ENCODE data around the gene PDE3A. TPM values are rescaled to one million over a fixed set of nuclear protein-coding genes. Genes with fewer than 3 reads are reported as not detected.
"Not testable (repeated sequence)": the region's sequence is repeated elsewhere in the genome, so short reads cannot be mapped to it uniquely, and the experiment has no call there.

Gene PDE3A
- total RNA-seq, 2 donors from 2014 or later: not detected

GRCh38 chr12:20604408-20605067 lies 236.2 kb downstream of the PDE3A start:
- H3K27me3 Mint-ChIP-seq (ENCODE audit: low read depth): no peaks in the 10 kb centered on the region
- H3K27ac Mint-ChIP-seq: no peak overlapping the region
- H3K4me1 Mint-ChIP-seq (ENCODE audit: low read depth): no peaks in the 10 kb centered on the region
- DNase-seq: no peak
- H3K4me3 Mint-ChIP-seq: no peak overlapping the region
- no peaks in the 10 kb centered on the region for H3K9me3 Mint-ChIP-seq
- H3K36me3 Mint-ChIP-seq (ENCODE audit: insufficient read depth in 2 of 2): no peaks in the 10 kb centered on the region
- no peak for ATAC-seq (replicated peaks in 1 of 2)

DNA sequence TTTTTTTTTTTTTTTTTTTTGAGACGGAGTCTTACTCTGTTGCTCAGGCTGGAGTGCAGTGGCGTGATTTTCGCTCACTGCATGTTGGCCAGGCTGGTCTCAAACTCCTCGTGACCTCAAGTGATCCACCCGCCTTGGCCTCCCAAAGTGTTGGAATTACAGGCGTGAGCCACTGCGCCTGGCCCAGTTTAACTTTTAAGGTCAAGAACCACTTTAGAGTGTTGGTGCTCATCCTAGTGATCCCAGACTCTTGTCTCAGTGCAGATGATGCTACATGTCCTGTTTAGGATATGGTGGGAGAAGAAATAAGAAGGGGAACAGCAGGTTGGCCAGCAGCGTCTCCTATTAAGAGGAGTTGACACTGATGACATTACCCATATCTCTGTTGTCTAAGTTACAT lies 246.7 kb downstream of the PDE3A start:
- ATAC-seq (replicated peaks in 1 of 2); H3K27me3 Mint-ChIP-seq (ENCODE audit: low read depth); H3K4me3 Mint-ChIP-seq; H3K9me3 Mint-ChIP-seq; H3K36me3 Mint-ChIP-seq (ENCODE audit: insufficient read depth in 2 of 2); H3K4me1 Mint-ChIP-seq (ENCODE audit: low read depth); H3K27ac Mint-ChIP-seq; DNase-seq: not testable (repeated sequence)

GRCh38 chr12:20616093-20616492 lies 247.8 kb downstream of the PDE3A start:
- H3K27me3 Mint-ChIP-seq (ENCODE audit: low read depth): no peaks in the 10 kb centered on the region
- no peaks in the 10 kb centered on the region for H3K4me1 Mint-ChIP-seq (ENCODE audit: low read depth)
- DNase-seq (no peak), ATAC-seq (replicated peaks in 1 of 2) (no peak)
- H3K4me3 Mint-ChIP-seq: no peak overlapping the region
- no peaks in the 10 kb centered on the region for H3K36me3 Mint-ChIP-seq (ENCODE audit: insufficient read depth in 2 of 2)
- no peaks in the 10 kb centered on the region for H3K9me3 Mint-ChIP-seq
- H3K27ac Mint-ChIP-seq: no peak overlapping the region

DNA sequence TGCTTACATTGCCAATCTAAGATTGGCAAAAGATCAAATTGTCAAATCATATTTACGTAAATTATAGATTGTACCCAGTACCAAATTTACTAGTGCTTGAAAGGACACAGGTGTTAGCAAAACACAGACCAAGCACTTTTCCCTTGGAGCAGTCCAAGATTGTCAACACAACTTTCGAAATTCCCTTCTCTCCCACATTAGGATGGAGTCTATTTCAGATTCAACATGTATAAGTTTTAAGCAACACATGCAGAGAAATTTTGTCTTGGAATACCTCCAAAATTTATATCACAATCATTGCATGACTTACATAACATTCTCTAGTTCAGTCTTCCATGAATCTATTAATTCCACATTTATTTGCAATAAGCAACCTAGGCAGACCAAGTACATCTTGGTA lies 251.9 kb downstream of the PDE3A start:
- Mint-ChIP-seq H3K27me3 (ENCODE audit: low read depth) (no peaks in the 10 kb centered on the region), H3K36me3 (ENCODE audit: insufficient read depth in 2 of 2) (no peaks in the 10 kb centered on the region), H3K27ac (no peak overlapping the region), H3K4me1 (ENCODE audit: low read depth) (no peaks in the 10 kb centered on the region), H3K9me3 (no peaks in the 10 kb centered on the region), H3K4me3 (no peak overlapping the region)
- ATAC-seq (replicated peaks in 1 of 2) (no peak), DNase-seq (no peak)

- Mint-ChIP-seq H3K27ac (no peak overlapping the region), H3K9me3 (no peaks in the 10 kb centered on the region), H3K4me3 (no peak overlapping the region), H3K4me1 (ENCODE audit: low read depth) (no peaks in the 10 kb centered on the region), H3K36me3 (ENCODE audit: insufficient read depth in 2 of 2) (no peaks in the 10 kb centered on the region), H3K27me3 (ENCODE audit: low read depth) (no peaks in the 10 kb centered on the region)
- DNase-seq: no peak
- ATAC-seq (replicated peaks in 1 of 2): no peak
Observed at GRCh38 chr12:20624718-20625117, 256.4 kb downstream of the PDE3A start.

- Mint-ChIP-seq H3K4me3 (no peak overlapping the region), H3K27me3 (ENCODE audit: low read depth) (no peaks in the 10 kb centered on the region), H3K27ac (no peak overlapping the region), H3K36me3 (ENCODE audit: insufficient read depth in 2 of 2) (no peaks in the 10 kb centered on the region), H3K4me1 (ENCODE audit: low read depth) (no peaks in the 10 kb centered on the region), H3K9me3 (no peaks in the 10 kb centered on the region)
- DNase-seq (no peak), ATAC-seq (replicated peaks in 1 of 2) (no peak)
Observed at GRCh38 chr12:20625531-20625930, 257.2 kb downstream of the PDE3A start.

- H3K4me1 Mint-ChIP-seq (ENCODE audit: low read depth): no peaks in the 10 kb centered on the region
- DNase-seq: no peak
- no peaks in the 10 kb centered on the region for H3K9me3 Mint-ChIP-seq
- H3K27ac Mint-ChIP-seq: no peak overlapping the region
- no peak overlapping the region for H3K4me3 Mint-ChIP-seq
- no peaks in the 10 kb centered on the region for H3K27me3 Mint-ChIP-seq (ENCODE audit: low read depth)
- no peaks in the 10 kb centered on the region for H3K36me3 Mint-ChIP-seq (ENCODE audit: insufficient read depth in 2 of 2)
- no peak for ATAC-seq (replicated peaks in 1 of 2)
Observed at GRCh38 chr12:20627001-20627588, 258.8 kb downstream of the PDE3A start.

DNA sequence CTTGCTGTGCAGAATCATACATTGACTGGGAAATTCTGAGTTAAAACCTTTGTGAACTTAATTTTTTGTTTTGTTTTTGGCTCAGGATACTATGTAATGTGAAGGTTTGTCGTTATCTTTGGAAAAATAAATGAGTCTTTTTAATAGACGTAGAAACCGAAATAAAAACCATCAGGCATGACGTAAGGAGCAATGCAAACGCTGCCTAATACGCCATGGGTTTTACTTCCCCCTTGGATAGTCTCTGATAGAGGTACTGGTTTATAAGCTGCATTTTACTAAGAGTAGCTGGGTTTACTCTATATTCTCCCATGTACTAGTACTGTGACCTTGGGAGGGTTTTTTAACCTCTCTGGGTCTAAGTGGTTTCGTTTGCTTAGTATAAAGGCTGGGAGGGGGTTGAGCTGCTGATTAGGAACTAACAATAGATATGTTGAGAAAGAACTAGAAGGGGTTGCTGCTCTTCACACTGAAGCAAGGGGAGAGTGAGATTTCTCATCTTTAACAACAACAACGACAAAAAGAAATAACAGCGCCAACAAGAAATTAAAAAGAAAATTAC lies 260.0 kb downstream of the PDE3A start:
- Mint-ChIP-seq H3K36me3 (ENCODE audit: insufficient read depth in 2 of 2) (no peaks in the 10 kb centered on the region), H3K4me1 (ENCODE audit: low read depth) (no peaks in the 10 kb centered on the region), H3K27ac (no peak overlapping the region), H3K4me3 (no peak overlapping the region), H3K27me3 (ENCODE audit: low read depth) (no peaks in the 10 kb centered on the region), H3K9me3 (peaks cover 0 to 1% of the 10 kb centered on the region in 2 donors)
- DNase-seq (no peak), ATAC-seq (replicated peaks in 1 of 2) (no peak)

DNA sequence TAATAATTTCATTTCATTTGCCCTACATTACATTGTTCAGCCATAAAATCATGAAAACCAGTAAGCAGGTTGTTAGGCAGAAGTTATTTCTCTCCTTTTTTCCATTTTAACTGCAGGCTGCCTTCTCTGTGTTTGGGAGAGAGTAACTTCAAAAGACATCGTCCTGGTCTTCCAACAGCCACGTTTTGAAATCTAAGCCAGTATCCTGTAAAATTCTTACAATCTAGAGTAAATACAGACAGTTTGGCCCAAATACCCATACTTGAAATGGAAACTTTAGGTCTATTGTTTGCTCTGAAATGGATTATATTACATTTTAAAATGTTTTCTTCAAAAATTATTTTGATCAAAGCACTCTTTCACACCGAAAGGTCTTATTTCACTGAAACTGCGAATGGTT lies 260.7 kb downstream of the PDE3A start:
- H3K9me3 Mint-ChIP-seq: peaks cover 0 to 1% of the 10 kb centered on the region in 2 donors

GRCh38 chr12:20629414-20630156 lies 261.2 kb downstream of the PDE3A start:
- no peak for DNase-seq
- Mint-ChIP-seq H3K9me3 (peaks cover 0 to 1% of the 10 kb centered on the region in 2 donors), H3K27me3 (ENCODE audit: low read depth) (no peaks in the 10 kb centered on the region), H3K4me1 (ENCODE audit: low read depth) (no peaks in the 10 kb centered on the region), H3K4me3 (no peak overlapping the region), H3K36me3 (ENCODE audit: insufficient read depth in 2 of 2) (no peaks in the 10 kb centered on the region), H3K27ac (no peak overlapping the region)
- no peak for ATAC-seq (replicated peaks in 1 of 2)

More for the DNA sequence above, 260.7 kb downstream of the PDE3A start:
- Mint-ChIP-seq H3K27ac (no peak overlapping the region), H3K36me3 (ENCODE audit: insufficient read depth in 2 of 2) (no peaks in the 10 kb centered on the region), H3K27me3 (ENCODE audit: low read depth) (no peaks in the 10 kb centered on the region), H3K4me1 (ENCODE audit: low read depth) (no peaks in the 10 kb centered on the region), H3K4me3 (no peak overlapping the region)
- ATAC-seq (replicated peaks in 1 of 2) (no peak), DNase-seq (no peak)

- Mint-ChIP-seq H3K36me3 (ENCODE audit: insufficient read depth in 2 of 2) (no peaks in the 10 kb centered on the region), H3K9me3 (peaks cover 0 to 1% of the 10 kb centered on the region in 2 donors), H3K27me3 (ENCODE audit: low read depth) (no peaks in the 10 kb centered on the region), H3K4me1 (ENCODE audit: low read depth) (no peaks in the 10 kb centered on the region), H3K27ac (no peak overlapping the region), H3K4me3 (no peak overlapping the region)
- ATAC-seq (replicated peaks in 1 of 2) (no peak), DNase-seq (no peak)
Observed at GRCh38 chr12:20631711-20632110, 263.4 kb downstream of the PDE3A start.

- DNase-seq (no peak), ATAC-seq (replicated peaks in 1 of 2) (no peak)
- Mint-ChIP-seq H3K4me1 (ENCODE audit: low read depth) (no peaks in the 10 kb centered on the region), H3K27me3 (ENCODE audit: low read depth) (no peaks in the 10 kb centered on the region), H3K9me3 (no peaks in the 10 kb centered on the region), H3K4me3 (no peak overlapping the region), H3K27ac (no peak overlapping the region), H3K36me3 (ENCODE audit: insufficient read depth in 2 of 2) (no peaks in the 10 kb centered on the region)
Observed at GRCh38 chr12:20641106-20641505, 272.8 kb downstream of the PDE3A start.

GRCh38 chr12:20643822-20644221 lies 275.5 kb downstream of the PDE3A start:
- Mint-ChIP-seq H3K4me3 (no peak overlapping the region), H3K27me3 (ENCODE audit: low read depth) (no peaks in the 10 kb centered on the region), H3K9me3 (no peaks in the 10 kb centered on the region), H3K27ac (no peak overlapping the region), H3K36me3 (ENCODE audit: insufficient read depth in 2 of 2) (no peaks in the 10 kb centered on the region), H3K4me1 (ENCODE audit: low read depth) (no peaks in the 10 kb centered on the region)
- ATAC-seq (replicated peaks in 1 of 2) (no peak), DNase-seq (no peak)

All from activated T-cell treated with anti-CD3 and anti-CD28 coated beads, Interleukin-2, amount 50 U/mL, for 72 hours (primary cell).